GM19025 (cell line): ENCODE results near the gene CNDP2.

Source experiments
- ATAC-seq: cut with Tn5 transposase; IDR thresholded peaks from one replicate; pipeline ENCODE4 v1.9.1; 2021; ENCODE audit warnings: mild to moderate bottlenecking, low read depth, moderate library complexity; ENCODE audit not compliant: unreplicated experiment

Gene CNDP2

GRCh38 chr18:74495581-74496507, at the start of gene CNDP2:
Gene CNDP2 (plus strand): TSS chr18:74496363. CDS start chr18:74499974, 3,611 bp downstream.
- ATAC-seq: peak; percentile 80

DNA sequence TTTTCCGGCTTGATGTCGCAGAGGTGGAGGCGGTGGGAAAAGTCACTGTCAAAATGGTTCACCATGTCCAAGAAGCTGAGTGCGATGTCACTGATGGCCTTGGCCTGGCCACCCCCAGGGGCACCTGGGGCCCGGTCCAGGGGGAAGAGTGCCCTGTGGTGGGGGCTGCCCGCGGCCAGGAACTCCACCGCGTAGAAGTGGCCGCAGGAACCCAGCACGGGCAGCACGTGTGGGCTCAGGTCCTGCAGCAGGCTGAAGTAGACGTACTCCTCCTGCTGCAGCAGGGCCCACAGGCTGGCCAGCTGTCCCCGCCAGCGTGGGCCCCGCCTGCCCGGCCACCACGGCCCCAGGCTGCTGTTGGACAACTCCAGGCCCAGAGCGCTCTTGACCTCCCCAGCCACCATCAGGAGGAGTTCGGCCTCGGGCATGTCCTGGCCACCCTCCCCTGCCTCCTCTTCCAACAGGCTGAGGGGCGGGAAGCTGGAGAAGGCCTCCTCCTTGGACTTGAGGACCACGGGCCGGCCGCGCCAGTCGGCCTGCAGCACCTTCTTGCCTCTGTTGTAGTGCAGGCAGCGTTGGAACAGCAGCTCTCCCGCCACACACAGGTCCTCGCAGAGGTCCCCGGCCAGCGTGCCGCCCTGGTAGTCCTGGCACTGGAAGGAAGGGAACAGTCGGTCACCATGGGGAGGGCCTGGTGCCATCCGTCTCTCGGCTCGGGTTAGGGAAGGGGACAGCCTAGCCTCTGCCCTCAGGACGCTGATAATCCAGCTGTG, 49.3 kb upstream of the CNDP2 start:
- ATAC-seq: no peak

- ATAC-seq: no peak
Measured at GRCh38 chr18:74447404-74448152, 48.6 kb upstream of the CNDP2 start.

- ATAC-seq: no peak
Measured at GRCh38 chr18:74450626-74451025, 45.5 kb upstream of the CNDP2 start.

DNA sequence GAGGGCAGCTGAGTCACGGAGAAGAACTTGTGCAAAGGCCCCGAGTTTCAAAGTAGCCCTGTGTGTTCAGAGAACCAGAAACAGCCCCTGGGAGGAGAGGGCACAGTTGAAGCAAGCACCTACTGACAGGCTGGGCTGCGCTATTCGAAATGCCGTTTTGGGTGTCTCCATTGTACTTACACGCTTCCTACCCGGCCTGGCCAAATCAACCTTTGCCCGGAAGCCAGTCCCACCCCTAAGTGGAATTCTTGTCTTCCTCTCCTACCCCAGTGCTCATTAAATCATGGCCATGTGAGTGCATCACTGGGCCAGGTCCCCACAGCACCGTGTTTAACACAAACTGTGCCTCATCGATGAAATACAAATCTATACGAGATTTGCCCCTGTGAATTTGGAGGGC, 45.0 kb upstream of the CNDP2 start:
- no peak for ATAC-seq

DNA sequence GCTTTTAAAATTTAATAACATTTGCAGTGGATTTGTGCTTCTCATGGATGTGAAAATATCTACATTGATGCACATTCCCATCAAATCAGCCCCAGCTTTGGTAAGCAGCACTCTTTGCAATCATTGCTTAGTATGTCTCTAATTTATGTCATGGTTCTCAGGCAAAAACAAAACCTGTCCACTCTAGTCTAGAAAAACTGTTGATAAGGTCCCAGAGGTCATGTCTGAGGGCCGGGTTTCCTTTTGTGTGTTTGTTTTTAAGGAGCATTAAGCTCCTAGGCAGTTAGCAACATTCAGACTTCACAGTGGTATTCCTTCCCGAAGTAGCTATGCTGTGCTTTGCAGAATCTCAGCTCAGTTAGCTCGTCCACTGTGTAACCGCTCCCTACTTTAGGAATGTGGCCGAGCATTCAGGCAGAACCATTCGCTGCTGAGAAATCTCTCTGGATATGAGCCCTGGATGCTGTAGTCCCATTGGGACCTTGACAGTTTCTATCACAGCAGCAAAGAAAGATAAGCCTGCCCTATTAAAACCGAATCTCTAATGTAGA, 43.1 kb upstream of the CNDP2 start:
- ATAC-seq: no peak

GRCh38 chr18:74453642-74454198, 42.4 kb upstream of the CNDP2 start:
- ATAC-seq: no peak

DNA sequence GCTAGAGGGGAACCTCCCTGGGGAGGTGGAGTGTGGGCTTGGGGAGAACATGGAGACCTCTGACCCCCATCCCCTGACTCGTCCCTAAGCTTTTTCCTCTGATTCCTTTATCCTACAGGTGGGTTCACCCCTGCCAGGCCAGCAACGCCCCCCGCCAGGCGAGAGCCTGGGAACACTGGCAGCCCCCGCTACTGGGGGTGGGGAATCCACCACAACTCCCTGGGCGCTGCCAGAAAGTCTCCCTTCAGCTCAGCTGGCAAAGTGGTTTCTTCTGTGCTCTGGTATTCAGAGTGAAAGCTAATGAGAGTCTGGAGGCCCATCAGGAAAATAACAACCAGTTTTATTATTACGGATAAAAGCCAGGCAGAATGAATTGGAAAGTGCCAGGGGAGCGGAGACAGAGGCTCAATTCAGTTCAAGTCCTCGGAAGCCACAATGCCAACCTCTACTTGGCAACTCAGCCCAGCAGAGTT, 41.8 kb upstream of the CNDP2 start:
- ATAC-seq: no peak

DNA sequence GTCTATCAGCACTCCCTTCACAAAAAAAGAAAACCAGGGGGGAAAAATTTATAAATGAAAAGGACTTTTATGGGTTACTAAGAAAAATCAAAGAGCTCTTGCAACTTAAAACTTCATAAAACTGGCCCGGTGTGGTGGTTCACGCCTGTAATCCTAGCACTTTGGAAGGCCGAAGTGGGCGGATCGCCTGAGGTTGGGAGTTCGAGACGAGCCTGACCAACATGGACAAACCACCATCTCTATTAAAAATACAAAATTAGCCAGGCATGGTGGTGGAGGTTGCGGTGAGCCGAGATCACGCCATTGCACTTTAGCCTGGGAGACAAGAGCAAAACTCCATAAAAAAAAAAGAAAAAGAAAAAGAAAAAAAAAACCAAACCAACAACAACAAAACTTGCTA, 40.8 kb upstream of the CNDP2 start:
- ATAC-seq: no peak

DNA sequence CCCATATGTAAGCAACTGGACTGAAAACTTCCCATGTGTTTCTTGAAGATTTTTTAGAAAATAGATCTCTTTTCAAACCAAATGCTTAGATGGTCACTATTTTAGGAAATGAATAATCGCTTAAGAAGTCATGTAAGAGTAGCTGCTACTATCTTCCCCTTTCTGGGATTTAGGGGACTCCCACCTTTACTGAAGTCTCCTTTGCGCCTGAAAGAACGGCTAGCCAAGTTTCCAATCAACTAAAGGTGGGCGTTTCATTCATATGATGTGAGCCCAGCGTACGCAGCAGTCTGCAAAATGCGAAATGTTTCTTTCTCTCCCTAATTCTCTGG, 40.2 kb upstream of the CNDP2 start:
- ATAC-seq: no peak

DNA sequence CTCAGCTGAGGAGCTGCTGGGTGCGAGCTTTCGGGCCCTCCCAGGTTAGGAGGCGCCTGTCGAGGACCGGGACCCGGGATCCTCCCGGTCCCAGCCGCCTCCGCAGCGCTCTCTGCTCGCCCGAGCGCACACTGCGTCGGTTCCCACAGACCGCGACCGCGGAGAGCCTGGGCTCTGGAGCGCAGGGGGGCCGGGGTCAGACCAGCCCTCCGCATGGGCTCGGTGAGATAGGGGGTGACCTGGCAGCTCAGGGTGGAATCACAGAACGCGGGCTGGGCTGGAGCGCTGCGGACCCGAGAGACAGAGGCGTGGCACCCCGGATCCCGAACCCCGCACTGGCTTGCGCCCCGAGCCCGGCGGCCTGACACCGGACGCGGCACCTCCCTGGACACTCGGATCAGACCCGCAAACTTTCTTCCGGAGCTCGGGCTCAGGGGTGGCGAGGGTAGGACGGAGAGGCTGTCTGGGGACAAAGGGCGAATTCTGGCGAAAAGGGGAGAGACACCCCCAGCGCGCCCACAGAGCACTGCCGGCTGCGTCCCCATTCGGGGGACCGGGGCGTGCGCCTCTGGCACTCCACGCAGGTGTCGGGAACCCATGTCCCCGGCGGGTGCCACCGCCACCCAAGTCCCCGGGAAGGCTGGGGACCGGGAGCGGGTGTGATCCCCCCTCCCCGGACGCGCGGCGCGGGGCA, 39.7 kb upstream of the CNDP2 start:
- ATAC-seq: no peak

DNA sequence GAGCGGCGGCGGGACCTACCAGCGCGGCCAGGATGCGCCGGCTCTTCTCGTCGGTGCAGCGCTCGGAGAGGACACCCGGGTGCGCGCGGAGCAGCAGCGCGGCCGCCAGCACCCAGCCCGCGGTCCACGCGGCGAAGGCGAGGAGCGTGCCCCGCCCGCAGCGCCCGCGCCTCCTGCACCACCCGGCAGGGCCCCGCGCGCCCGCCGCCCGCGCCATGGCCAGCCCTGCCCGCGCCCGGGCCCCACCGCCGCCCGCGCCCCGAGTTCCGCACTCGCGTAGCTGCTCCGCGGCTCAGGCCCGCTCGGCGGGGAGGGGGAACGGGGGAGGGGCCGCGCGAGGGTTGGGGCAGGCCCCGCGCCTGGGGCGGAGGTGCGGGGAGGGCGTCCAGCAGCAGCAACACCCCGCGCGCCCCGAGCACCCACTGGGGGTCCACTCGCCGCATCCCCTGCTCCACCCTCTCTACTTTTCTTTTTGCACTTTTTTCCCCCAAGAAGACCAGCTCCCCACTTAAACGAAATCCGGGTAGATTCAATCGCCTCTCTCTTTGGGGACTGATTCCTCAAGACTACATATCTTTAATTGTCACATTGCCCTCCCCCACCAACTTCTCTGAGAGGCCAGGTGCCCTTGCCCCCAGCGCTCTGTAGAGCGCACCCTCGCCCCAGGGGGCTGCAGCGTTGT, 39.0 kb upstream of the CNDP2 start, which contains the start of gene DIPK1C:
DIPK1C (minus strand) TSS at position 266 of the 682 bp plus-strand sequence; CDS start at position 217, 49 bp downstream.
- ATAC-seq: no peak

- no peak for ATAC-seq
Measured at GRCh38 chr18:74457725-74458421, 38.3 kb upstream of the CNDP2 start.

- ATAC-seq: no peak
Measured at GRCh38 chr18:74459889-74460288, 36.3 kb upstream of the CNDP2 start.

- ATAC-seq: no peak
Measured at GRCh38 chr18:74460825-74461224, 35.3 kb upstream of the CNDP2 start.

DNA sequence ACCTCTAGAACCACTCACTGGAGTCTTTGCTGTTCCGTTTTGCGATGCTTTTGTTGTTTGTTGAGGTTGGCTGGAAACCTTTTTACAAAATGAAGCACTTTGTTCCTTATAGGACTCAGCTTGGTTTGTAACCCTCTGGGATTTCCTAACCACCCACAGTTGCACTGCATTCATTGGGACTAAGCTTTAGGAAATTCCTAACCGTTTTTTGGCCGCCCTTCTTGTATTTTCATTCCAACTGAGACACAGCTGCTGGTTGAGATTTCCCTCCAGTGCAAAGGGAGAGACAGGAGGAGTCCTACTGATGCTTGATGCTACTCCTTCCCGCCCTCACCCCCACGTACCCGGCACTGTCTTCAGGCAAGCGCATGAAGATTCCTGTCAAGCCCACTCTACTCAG, 32.9 kb upstream of the CNDP2 start:
- no peak for ATAC-seq

- no peak for ATAC-seq
Measured at GRCh38 chr18:74463983-74464382, 32.2 kb upstream of the CNDP2 start.

- ATAC-seq: no peak
Measured at GRCh38 chr18:74465775-74466174, 30.4 kb upstream of the CNDP2 start.
